GM18511 (cell line): ENCODE data around the gene RSRP1.
"Not testable (repeated sequence)": the region's sequence is repeated elsewhere in the genome, so short reads cannot be mapped to it uniquely, and the experiment has no call there.

ENCODE experiments used
- ATAC-seq: cut with Tn5 transposase; IDR thresholded peaks from one replicate; pipeline ENCODE4 v1.9.1; 2021; ENCODE audit warnings: mild to moderate bottlenecking, moderate library complexity; ENCODE audit not compliant: unreplicated experiment

RSRP1 gene

GRCh38 chr1:25247024-25247828 lies at the start of gene RSRP1:
TSS of gene RSRP1 (minus strand) at chr1:25247454. CDS start at chr1:25246963, 491 bp downstream.
- ATAC-seq, result peak; percentile 85

GRCh38 chr1:25296501-25296900 lies 49.2 kb upstream of the RSRP1 start:
- ATAC-seq, result not testable (repeated sequence)

- not testable (repeated sequence) for ATAC-seq
Observed at GRCh38 chr1:25294889-25295826, 47.9 kb upstream of the RSRP1 start.

- ATAC-seq, result not testable (repeated sequence)
Observed at GRCh38 chr1:25293426-25293825, 46.2 kb upstream of the RSRP1 start.

GRCh38 chr1:25290043-25290442 lies 42.8 kb upstream of the RSRP1 start:
- ATAC-seq, result not testable (repeated sequence)

GRCh38 chr1:25288573-25289101 lies 41.4 kb upstream of the RSRP1 start:
- not testable (repeated sequence) for ATAC-seq

GRCh38 chr1:25287164-25287563 lies 39.9 kb upstream of the RSRP1 start:
- ATAC-seq, result not testable (repeated sequence)

- not testable (repeated sequence) for ATAC-seq
Observed at GRCh38 chr1:25285862-25286261, 38.6 kb upstream of the RSRP1 start.

GRCh38 chr1:25279693-25280111 lies 32.4 kb upstream of the RSRP1 start:
- ATAC-seq, result not testable (repeated sequence)

- ATAC-seq, result not testable (repeated sequence)
Observed at GRCh38 chr1:25278790-25279189, 31.5 kb upstream of the RSRP1 start.

GRCh38 chr1:25278358-25278757 lies 31.1 kb upstream of the RSRP1 start:
- not testable (repeated sequence) for ATAC-seq

- not testable (repeated sequence) for ATAC-seq
Observed at GRCh38 chr1:25277295-25277694, 30.0 kb upstream of the RSRP1 start.

GRCh38 chr1:25275648-25276047 lies 28.4 kb upstream of the RSRP1 start:
- not testable (repeated sequence) for ATAC-seq

GRCh38 chr1:25272238-25272637 lies 25.0 kb upstream of the RSRP1 start, which contains the start of gene RHD:
TSS of gene RHD (plus strand) at chr1:25272509. CDS start at chr1:25272548, 39 bp downstream.
- not testable (repeated sequence) for ATAC-seq

GRCh38 chr1:25268143-25268760 lies 21.0 kb upstream of the RSRP1 start:
- not testable (repeated sequence) for ATAC-seq

GRCh38 chr1:25267288-25268142 lies 20.3 kb upstream of the RSRP1 start:
- peak; percentile 70 for ATAC-seq

- peak; percentile 45 for ATAC-seq
Observed at GRCh38 chr1:25266554-25267287, 19.5 kb upstream of the RSRP1 start.

GRCh38 chr1:25260336-25260735 lies 13.1 kb upstream of the RSRP1 start:
- not testable (repeated sequence) for ATAC-seq

GRCh38 chr1:25259813-25260212 lies 12.6 kb upstream of the RSRP1 start:
- not testable (repeated sequence) for ATAC-seq
